AG04449 (cell line): ENCODE data around the gene WASF2.
A peak's percentile ranks its signal among the peaks of the same experiment; 100 is the strongest.

ENCODE experiments used
- CTCF ChIA-PET: fragments of 350-600 bp; formaldehyde crosslinking; extraction: SDS; loops from one replicate; lab custom pipeline; 2021; ENCODE audit warnings: antibody characterized with exemption; lab: Yijun Ruan, JAX
- POLR2A ChIA-PET: fragments of 400-600, 350-600 bp; formaldehyde crosslinking; extraction: SDS; loops from one replicate; lab custom pipeline; 2020; ENCODE audit warnings: antibody characterized with exemption, inconsistent platforms; lab: Yijun Ruan, JAX
- DNase-seq: peaks from one replicate; pipeline ENCODE4 v3.0.0-alpha.2; 2010; ENCODE audit warnings: low read depth, low spot score
- H3K4me3 ChIP-seq: 2 replicates; pipeline ENCODE4 v1.5.1; 2011; ENCODE audit warnings: low read depth, mild to moderate bottlenecking, control low read depth, low read length
- CTCF ChIP-seq: IDR thresholded peaks from one replicate; pipeline ENCODE4 v1.5.1; 2011; ENCODE audit warnings: mild to moderate bottlenecking, moderate library complexity, low read length, control low read depth, inconsistent platforms; ENCODE audit not compliant: insufficient read depth; ENCODE audit errors: missing control alignments

WASF2 gene

DNA sequence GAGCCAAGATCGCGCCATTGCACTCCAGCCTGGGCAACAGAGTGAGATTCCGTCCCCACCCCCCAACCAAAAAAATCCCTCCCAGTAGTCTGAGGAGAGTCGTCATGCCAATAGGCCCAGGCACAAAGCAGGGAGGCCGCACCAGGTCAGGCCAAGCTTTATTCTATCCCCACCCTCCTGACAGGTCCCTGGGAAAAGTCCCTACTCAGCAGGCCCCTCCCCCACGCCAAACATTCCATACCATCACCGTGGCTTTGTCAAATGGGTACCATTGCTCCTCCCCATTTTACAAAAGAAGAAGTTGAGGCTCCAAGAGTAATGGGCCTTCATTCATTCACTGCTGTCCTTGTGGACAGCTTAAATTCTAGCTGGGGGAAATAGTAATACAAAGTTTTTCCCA, 92.2 kb downstream of the WASF2 start:
- no peak for TF ChIP-seq CTCF
- H3K4me3 ChIP-seq: no peak overlapping the region
- POLR2A ChIA-PET: interaction anchor here (1.3 kb wide), 1 partner anchor 99 kb away, joined by 4 read pairs; no protein-coding TSS in a partner anchor
- no peak for DNase-seq
- CTCF ChIA-PET: interaction anchor here (0.9 to 15.7 kb wide), 15 partner anchors 8 to 353 kb away, joined by 3 to 671 read pairs (median 7); partner anchors contain the start of genes AHDC1 and MAP3K6

DNA sequence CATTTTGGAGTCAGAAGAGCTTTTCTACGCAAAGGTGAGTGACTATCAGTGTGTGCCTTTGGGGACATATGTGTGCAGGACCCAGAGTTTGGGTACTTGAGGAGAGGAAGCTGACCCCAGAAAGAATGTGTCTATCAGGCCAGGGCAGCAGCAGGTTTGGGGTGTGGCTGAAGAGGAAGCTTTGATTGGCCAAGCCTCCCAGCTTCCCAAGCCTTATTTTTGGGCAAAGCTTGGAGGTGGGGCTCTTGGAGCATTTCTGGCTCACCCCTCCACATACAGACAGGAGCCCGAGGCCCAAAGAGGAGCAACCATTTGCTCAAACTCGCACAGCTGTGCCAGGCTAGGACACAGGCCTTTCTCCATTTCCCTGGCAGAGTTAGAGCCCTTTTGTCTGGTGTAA, 92.9 kb downstream of the WASF2 start:
- ChIA-PET CTCF (interaction anchor here (0.7 to 15.7 kb wide), 23 partner anchors 8 to 352 kb away, joined by 3 to 671 read pairs (median 7); partner anchors contain the start of genes AHDC1, CD164L2 and MAP3K6), POLR2A (interaction anchor here (1.1 to 2.4 kb wide), 3 partner anchors 31 to 98 kb away, joined by 4 to 11 read pairs (median 5); no protein-coding TSS in a partner anchor)
- no peak overlapping the region for H3K4me3 ChIP-seq
- no peak for DNase-seq
- TF ChIP-seq CTCF: no peak

DNA sequence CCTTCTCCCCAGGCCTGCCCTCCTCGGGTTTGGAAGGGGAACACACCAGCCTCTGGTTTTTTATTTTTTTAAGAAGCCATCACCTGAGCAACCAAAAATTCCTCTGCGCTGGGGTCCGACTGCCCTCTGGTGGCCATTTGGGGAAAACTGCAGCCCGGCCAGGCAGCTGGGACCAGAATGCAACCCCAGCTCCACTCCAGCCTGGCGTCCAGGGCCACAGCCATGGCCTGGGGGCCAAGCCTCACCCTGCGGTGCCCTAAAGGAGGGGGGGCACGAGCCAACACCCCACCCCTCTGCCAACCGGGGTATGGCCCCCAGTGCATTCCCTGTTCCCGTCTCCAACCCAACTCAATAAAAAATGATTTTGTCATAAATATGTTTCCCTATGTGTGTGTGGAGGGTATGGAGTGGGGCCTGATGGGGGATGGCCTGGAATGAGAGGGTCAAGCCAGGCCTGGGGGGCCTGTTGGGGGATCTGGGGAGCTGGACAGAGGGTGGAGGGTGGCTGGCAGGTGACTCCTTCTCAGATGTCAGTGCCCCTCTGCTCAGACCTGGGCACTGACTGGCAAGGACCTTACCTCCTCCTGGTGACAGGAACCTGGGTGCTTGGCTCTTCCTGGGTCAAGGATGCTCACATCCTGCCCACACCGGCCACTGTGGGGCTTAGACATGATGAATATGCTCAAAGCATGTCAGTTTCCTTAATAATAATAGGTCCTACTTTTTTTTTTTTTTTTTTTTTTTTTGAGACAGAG, 94.3 kb downstream of the WASF2 start:
- CTCF ChIA-PET: interaction anchor here (0.6 to 15.7 kb wide), 37 partner anchors 9 to 356 kb away, joined by 3 to 671 read pairs (median 9); partner anchors contain the start of genes AHDC1, CD164L2 and MAP3K6
- POLR2A ChIA-PET: interaction anchor here (0.7 to 2.4 kb wide), 4 partner anchors 10 to 95 kb away, joined by 3 to 17 read pairs (median 7); partner anchors contain the start of gene SYTL1
- no peak for DNase-seq
- TF ChIP-seq CTCF: peak; percentile 82
- H3K4me3 ChIP-seq: no peak overlapping the region

DNA sequence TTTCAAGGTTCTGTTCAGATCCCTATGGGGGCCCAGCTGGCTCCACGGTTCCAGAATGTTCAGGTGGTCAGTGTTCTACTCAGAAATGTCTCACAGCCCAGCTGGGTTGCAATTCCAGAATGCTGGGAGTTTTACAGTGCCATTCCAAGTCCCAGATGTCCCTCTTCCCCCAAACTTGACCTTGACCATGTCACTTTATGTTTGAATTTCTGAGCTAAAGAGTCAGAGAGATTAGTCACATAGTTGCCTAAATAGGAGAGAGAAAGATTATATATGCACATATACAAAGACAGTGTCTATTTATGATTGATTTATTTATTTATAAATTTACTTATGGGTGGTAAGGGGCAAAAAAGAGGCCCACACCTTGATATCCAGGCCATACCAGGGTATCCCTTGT, 95.0 kb downstream of the WASF2 start:
- no peak overlapping the region for H3K4me3 ChIP-seq
- ChIA-PET CTCF (interaction anchor here (0.8 to 15.7 kb wide), 40 partner anchors 8 to 350 kb away, joined by 3 to 671 read pairs (median 7); partner anchors contain the start of genes AHDC1, CD164L2, IFI6 and MAP3K6), POLR2A (interaction anchor here (0.7 to 2.4 kb wide), 4 partner anchors 10 to 94 kb away, joined by 3 to 17 read pairs (median 7); partner anchors contain the start of gene SYTL1)
- no peak for DNase-seq
- TF ChIP-seq CTCF: no peak

- TF ChIP-seq CTCF: no peak
- CTCF ChIA-PET: interaction anchor here (0.8 to 15.7 kb wide), 35 partner anchors 7 to 350 kb away, joined by 3 to 671 read pairs (median 9); partner anchors contain the start of genes AHDC1, CD164L2, IFI6 and MAP3K6
- H3K4me3 ChIP-seq: no peak overlapping the region
- POLR2A ChIA-PET: interaction anchor here (2.1 kb wide), 1 partner anchor 94 kb away, joined by 17 read pairs; no protein-coding TSS in a partner anchor
- no peak for DNase-seq
Measured at GRCh38 chr1:27394282-27394658, 95.7 kb downstream of the WASF2 start.
